NCI-H2107 treated with DMSO at 0.1 percent for 48 hours (cell line): ENCODE data around the gene PLA2G4A.

Experiments used
- DNase-seq: peaks from one replicate; lab custom pipeline; 2025; ENCODE audit not compliant: unreplicated experiment; lab: John Stamatoyannopoulos, UW

PLA2G4A gene

GRCh38 chr1:187010571-187011309, 182.0 kb downstream of the PLA2G4A start:
- no peak for DNase-seq

- DNase-seq = no peak
Measured at GRCh38 chr1:187013582-187014200, 184.9 kb downstream of the PLA2G4A start.

GRCh38 chr1:187018291-187018690, 189.5 kb downstream of the PLA2G4A start:
- no peak for DNase-seq

- no peak for DNase-seq
Measured at GRCh38 chr1:187027253-187027652, 198.5 kb downstream of the PLA2G4A start.

- no peak for DNase-seq
Measured at GRCh38 chr1:187032316-187032981, 203.7 kb downstream of the PLA2G4A start.

GRCh38 chr1:187032982-187033692, 204.4 kb downstream of the PLA2G4A start:
- DNase-seq = no peak

- no peak for DNase-seq
Measured at GRCh38 chr1:187033693-187034390, 205.1 kb downstream of the PLA2G4A start.

- no peak for DNase-seq
Measured at GRCh38 chr1:187034501-187034900, 205.8 kb downstream of the PLA2G4A start.

GRCh38 chr1:187037973-187038553, 209.3 kb downstream of the PLA2G4A start:
- DNase-seq = no peak
